Activated naive CD8-positive, alpha-beta T cell treated with anti-CD3 and anti-CD28 coated beads, Interleukin-2, amount 50 U/mL, for 24 hours (primary cell): ENCODE results near the gene ITPR1.

ENCODE experiments used
- ATAC-seq: fragments of 150-1000 bp; cut with Tn5 transposase; one replicate; pipeline ENCODE4 v1.10.0; 2021
- DNase-seq: peaks from one replicate; pipeline ENCODE4 v3.0.0; 2021
- H3K27ac Mint-ChIP-seq: one replicate; pipeline ENCODE4 v1.8.0; 2021; ENCODE audit warnings: mild to moderate bottlenecking, mixed read lengths
- H3K27me3 Mint-ChIP-seq: one replicate; pipeline ENCODE4 v1.8.0; 2021; ENCODE audit warnings: mixed read lengths
- H3K36me3 Mint-ChIP-seq: one replicate; pipeline ENCODE4 v1.8.0; 2021; ENCODE audit warnings: low read depth, mixed read lengths
- H3K4me1 Mint-ChIP-seq: one replicate; pipeline ENCODE4 v1.8.0; 2021; ENCODE audit warnings: mixed read lengths
- H3K4me3 Mint-ChIP-seq: one replicate; pipeline ENCODE4 v1.8.0; 2021; ENCODE audit warnings: mild to moderate bottlenecking, moderate library complexity, mixed read lengths
- H3K9me3 Mint-ChIP-seq: one replicate; pipeline ENCODE4 v1.8.0; 2021; ENCODE audit warnings: mixed read lengths

The ITPR1 gene

GRCh38 chr3:4722103-4722502 is 229.0 kb downstream of the ITPR1 start:
- no peak overlapping the region for H3K4me3 Mint-ChIP-seq
- no peaks in the 10 kb centered on the region for H3K27me3 Mint-ChIP-seq
- H3K9me3 Mint-ChIP-seq = no peaks in the 10 kb centered on the region
- H3K27ac Mint-ChIP-seq = peak overlapping the region; percentile 78
- peak; percentile 34 for DNase-seq
- H3K4me1 Mint-ChIP-seq = peaks cover 31% of the 10 kb centered on the region
- peak; percentile 80 for ATAC-seq
- peaks cover 39% of the 10 kb centered on the region for H3K36me3 Mint-ChIP-seq

DNA sequence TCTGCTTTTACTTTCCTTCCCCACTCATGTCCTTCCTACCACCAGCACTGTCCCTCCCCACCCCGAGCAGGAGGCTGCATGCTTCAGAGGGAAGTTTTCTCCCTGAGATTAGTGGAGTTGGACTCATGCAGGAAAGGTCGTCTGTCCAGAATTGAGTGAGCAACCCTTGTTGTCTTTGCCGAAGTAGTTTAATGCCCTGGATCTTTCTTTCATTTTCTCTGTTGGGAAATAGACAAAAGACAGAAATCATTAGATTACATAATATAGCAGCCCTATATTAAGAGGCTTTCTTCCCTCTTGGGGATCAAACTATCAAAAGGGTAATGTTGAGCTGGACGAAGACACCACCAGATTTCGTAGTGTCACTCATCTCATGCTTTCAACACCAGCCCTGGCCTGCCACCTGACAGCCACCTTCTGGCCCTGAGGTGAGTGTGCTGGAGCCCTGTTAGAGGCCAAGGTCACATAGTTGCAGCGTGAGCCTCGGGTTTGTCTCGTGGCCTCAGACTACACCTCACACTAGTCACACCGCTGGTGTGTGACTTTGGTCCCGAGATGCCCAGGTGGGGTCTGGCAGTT is 231.0 kb downstream of the ITPR1 start:
- Mint-ChIP-seq H3K4me1 (peaks cover 31% of the 10 kb centered on the region), H3K36me3 (peaks cover 42% of the 10 kb centered on the region), H3K27ac (no peak overlapping the region), H3K4me3 (no peak overlapping the region), H3K27me3 (no peaks in the 10 kb centered on the region), H3K9me3 (no peaks in the 10 kb centered on the region)
- ATAC-seq (no peak), DNase-seq (no peak)

GRCh38 chr3:4726549-4726948 is 233.4 kb downstream of the ITPR1 start:
- H3K4me3 Mint-ChIP-seq = no peak overlapping the region
- no peaks in the 10 kb centered on the region for H3K9me3 Mint-ChIP-seq
- H3K4me1 Mint-ChIP-seq = peaks cover 29% of the 10 kb centered on the region
- no peak overlapping the region for H3K27ac Mint-ChIP-seq
- DNase-seq = no peak
- H3K36me3 Mint-ChIP-seq = peaks cover 43% of the 10 kb centered on the region
- no peaks in the 10 kb centered on the region for H3K27me3 Mint-ChIP-seq
- no peak for ATAC-seq

DNA sequence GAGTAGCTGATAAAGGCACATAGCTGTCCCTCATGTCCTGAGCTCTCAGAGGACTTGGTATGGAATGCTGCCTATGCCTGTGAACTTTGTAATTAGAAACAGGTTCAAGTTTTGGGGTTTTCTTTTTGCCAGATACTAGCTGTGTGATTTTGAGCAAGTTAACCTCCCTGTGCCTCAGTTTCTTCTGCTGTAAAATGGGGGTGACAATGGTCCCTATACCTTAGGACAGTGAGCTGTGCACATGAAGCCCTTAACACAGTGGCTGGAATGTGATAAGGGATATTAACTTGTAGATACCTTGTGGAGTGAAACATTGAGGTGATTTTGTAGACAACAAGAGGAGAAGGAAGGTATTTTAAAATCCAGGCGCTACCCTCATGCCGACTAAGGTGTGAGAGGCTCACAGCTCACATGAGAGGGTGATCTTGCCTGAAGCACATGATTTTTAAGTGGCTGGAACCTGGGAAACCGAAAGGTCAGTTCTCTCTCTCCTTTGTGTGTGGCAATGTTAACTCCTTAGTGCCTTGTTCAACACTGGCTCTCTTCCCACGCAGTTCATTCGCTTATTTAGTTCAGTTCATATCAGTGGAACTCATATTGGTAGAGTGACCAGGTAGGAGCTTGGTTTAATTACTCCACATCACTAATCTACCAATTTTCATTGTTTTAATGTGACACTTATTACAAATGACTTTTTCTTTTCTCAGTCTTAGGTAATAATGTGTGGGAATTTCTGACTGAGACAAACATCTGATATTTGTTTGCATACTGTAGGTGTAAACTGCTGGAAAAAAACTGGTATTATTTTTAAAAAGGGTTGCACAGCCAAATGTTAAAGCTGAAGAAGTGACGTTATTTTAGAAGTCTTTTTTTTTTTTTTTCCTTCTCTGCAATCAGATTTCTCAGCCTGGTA is 236.2 kb downstream of the ITPR1 start:
- no peak for ATAC-seq
- H3K4me3 Mint-ChIP-seq = no peak overlapping the region
- H3K4me1 Mint-ChIP-seq = peaks cover 14% of the 10 kb centered on the region
- peaks cover 54% of the 10 kb centered on the region for H3K36me3 Mint-ChIP-seq
- no peaks in the 10 kb centered on the region for H3K27me3 Mint-ChIP-seq
- H3K9me3 Mint-ChIP-seq = no peaks in the 10 kb centered on the region
- no peak for DNase-seq
- peak overlapping the region; percentile 15 for H3K27ac Mint-ChIP-seq

- DNase-seq (no peak), ATAC-seq (no peak)
- Mint-ChIP-seq H3K27ac (no peak overlapping the region), H3K36me3 (peaks cover 54% of the 10 kb centered on the region), H3K4me3 (no peak overlapping the region), H3K27me3 (no peaks in the 10 kb centered on the region), H3K4me1 (peaks cover 18% of the 10 kb centered on the region), H3K9me3 (no peaks in the 10 kb centered on the region)
Measured at GRCh38 chr3:4730719-4731118, 237.6 kb downstream of the ITPR1 start.

GRCh38 chr3:4731543-4732111 is 238.5 kb downstream of the ITPR1 start:
- H3K27me3 Mint-ChIP-seq = no peaks in the 10 kb centered on the region
- DNase-seq (no peak), ATAC-seq (no peak)
- peaks cover 25% of the 10 kb centered on the region for H3K4me1 Mint-ChIP-seq
- peak overlapping the region; percentile 36 for H3K27ac Mint-ChIP-seq
- no peak overlapping the region for H3K4me3 Mint-ChIP-seq
- H3K9me3 Mint-ChIP-seq = no peaks in the 10 kb centered on the region
- peaks cover 55% of the 10 kb centered on the region for H3K36me3 Mint-ChIP-seq

DNA sequence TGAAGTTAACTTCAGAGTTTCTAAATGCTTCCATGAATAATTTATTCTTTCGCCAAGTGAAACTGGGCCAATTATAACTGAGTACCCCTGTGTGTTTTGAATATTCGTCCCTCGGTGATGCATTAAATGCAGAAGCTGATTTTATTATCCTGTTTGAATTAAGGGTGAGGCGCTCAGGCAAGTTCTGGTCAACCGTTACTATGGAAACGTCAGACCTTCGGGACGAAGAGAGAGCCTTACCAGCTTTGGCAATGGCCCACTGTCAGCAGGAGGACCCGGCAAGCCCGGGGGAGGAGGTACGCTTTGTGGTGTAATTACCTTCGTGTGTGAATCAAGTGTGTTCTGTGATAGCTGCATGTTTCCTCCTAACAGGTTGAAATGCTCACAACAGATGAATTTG is 239.8 kb downstream of the ITPR1 start:
- H3K27ac Mint-ChIP-seq = no peak overlapping the region
- peaks cover 63% of the 10 kb centered on the region for H3K36me3 Mint-ChIP-seq
- DNase-seq = no peak
- no peak overlapping the region for H3K4me3 Mint-ChIP-seq
- H3K4me1 Mint-ChIP-seq = peaks cover 36% of the 10 kb centered on the region
- ATAC-seq = no peak
- no peaks in the 10 kb centered on the region for H3K27me3 Mint-ChIP-seq
- H3K9me3 Mint-ChIP-seq = no peaks in the 10 kb centered on the region

GRCh38 chr3:4734454-4734853 is 241.3 kb downstream of the ITPR1 start:
- DNase-seq (no peak), ATAC-seq (no peak)
- Mint-ChIP-seq H3K36me3 (peaks cover 71% of the 10 kb centered on the region), H3K4me1 (peaks cover 50% of the 10 kb centered on the region), H3K27me3 (no peaks in the 10 kb centered on the region), H3K4me3 (no peak overlapping the region), H3K9me3 (peaks cover 4% of the 10 kb centered on the region), H3K27ac (no peak overlapping the region)

DNA sequence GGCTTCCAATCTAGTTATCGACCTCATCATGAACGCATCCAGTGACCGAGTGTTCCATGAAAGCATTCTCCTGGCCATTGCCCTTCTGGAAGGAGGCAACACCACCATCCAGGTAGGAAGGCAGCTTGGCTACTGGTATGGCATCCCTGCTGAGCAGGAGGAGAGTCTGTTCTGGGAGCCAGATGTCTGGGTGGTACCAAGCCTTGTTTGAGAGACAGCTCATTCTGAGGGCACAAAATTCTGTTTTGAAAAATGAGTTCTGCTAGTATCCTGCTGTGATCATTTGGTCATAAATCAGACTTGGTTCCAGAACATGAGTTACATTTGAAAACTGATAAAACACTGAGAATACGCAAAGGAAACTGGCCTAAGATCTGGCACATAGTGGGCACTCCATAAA is 242.1 kb downstream of the ITPR1 start:
- ATAC-seq (no peak), DNase-seq (no peak)
- Mint-ChIP-seq H3K4me1 (peaks cover 56% of the 10 kb centered on the region), H3K4me3 (no peak overlapping the region), H3K27ac (no peak overlapping the region), H3K9me3 (peaks cover 8% of the 10 kb centered on the region), H3K36me3 (peaks cover 79% of the 10 kb centered on the region), H3K27me3 (no peaks in the 10 kb centered on the region)

DNA sequence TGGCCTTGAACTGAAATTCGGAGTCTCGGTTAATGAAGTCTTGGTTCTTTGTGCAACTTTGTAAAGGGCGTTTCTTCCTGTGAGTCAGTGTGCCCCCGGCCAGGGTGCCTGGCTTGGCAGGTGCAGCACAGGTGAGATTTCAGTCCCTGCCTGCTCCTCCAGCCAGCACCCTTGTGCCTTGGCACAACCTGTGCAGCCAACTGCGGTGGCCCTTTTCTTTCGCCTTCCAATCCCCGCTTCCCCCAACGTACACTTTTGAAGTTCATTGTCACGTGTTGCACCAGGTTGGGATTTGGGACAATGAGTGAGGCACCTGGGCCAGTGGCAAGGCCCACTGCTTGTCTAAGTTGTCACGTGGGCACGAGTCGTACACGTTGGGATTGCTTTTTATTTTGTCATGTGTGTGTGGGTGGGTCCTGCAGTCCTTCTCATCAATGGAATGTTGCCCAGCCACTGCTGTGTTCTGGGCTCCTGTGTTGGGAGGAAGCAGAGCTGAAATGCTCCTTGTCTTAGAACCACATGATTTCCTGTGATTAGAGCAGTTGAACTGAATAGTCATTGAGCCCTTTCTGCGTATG is 243.2 kb downstream of the ITPR1 start:
- Mint-ChIP-seq H3K4me1 (peaks cover 65% of the 10 kb centered on the region), H3K27me3 (no peaks in the 10 kb centered on the region), H3K9me3 (peaks cover 8% of the 10 kb centered on the region), H3K36me3 (peaks cover 87% of the 10 kb centered on the region), H3K27ac (peak overlapping the region; percentile 92), H3K4me3 (no peak overlapping the region)
- DNase-seq = no peak
- no peak for ATAC-seq

DNA sequence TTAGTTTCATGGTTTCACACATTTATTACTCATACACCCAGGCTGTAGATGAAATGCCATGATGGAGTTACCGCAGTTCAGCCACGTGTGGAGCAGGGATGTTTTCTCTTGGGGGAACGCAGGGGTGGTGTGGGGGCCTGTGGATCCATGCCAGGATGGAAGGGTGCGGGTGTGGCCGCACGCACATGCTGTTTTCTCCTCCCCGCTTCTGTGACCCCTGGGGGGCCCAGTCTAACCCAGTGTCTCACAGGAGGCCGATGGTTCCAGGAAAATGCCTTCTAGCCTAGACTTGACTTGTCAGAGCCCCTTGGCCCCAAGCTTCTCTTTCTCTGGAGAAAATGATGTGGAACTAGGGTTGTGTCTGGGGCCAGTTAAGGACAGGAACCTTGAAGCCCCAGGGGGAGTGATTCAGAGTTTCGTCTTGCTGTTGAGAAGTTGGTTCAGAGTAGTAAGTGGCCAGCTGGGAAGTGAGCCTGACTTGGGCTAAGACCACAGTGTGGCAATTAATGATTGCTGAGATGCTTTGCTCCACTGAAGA is 245.7 kb downstream of the ITPR1 start:
- DNase-seq (peak; percentile 37), ATAC-seq (peak; percentile 64)
- Mint-ChIP-seq H3K27ac (peak overlapping the region; percentile 92), H3K27me3 (no peaks in the 10 kb centered on the region), H3K4me1 (peaks cover 73% of the 10 kb centered on the region), H3K4me3 (peak overlapping the region; percentile 52), H3K9me3 (peaks cover 8% of the 10 kb centered on the region), H3K36me3 (peaks cover 78% of the 10 kb centered on the region)

DNA sequence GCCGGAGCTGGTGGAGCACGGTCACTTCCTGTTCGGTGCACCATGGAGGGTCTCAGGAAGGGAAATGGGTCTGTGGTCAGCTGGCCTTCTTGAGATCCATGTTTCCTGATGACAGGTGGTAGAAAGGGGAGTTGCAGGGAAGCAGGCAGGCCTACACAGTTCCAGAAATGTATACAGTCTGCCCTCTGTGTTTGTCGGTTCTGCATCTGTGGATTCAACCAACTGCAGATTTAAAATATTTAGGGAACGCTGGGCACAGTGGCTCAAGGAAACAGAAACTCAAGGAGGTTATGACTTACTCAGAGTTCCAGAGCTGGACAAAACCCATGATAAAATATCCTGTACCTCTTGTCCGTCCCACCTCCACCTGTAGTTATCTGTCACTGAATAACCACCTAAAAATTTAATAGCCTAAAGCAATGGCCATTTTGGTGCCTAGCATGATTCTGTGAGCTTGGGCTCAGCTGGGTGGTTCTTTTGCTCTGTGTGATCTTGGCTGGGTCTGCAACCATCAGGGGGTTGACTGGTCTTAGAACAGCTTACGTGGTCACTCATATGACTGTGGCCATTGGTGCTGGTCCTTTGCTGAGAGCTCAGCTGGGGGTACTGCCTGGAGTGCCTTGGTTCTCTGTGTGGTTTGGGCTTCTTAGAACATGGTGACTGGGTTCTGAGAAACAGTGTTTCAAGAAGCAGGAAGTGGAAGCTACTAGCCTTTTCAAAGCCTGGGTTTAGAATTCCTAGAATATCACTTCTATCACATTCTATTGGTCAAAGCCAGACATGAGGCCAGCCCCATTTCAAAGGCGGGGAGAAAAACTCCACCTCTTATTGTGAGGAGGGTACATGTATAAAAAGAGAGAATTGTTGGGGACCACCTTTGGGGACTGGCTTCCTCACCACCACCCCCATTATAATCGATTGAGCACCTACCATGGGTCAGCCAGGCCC is 246.4 kb downstream of the ITPR1 start:
- ATAC-seq (peak; percentile 34), DNase-seq (peak; percentile 35)
- H3K9me3 Mint-ChIP-seq = peaks cover 8% of the 10 kb centered on the region
- H3K27ac Mint-ChIP-seq = peak overlapping the region; percentile 92
- peak overlapping the region; percentile 52 for H3K4me3 Mint-ChIP-seq
- no peaks in the 10 kb centered on the region for H3K27me3 Mint-ChIP-seq
- H3K4me1 Mint-ChIP-seq = peaks cover 74% of the 10 kb centered on the region
- H3K36me3 Mint-ChIP-seq = peaks cover 72% of the 10 kb centered on the region

DNA sequence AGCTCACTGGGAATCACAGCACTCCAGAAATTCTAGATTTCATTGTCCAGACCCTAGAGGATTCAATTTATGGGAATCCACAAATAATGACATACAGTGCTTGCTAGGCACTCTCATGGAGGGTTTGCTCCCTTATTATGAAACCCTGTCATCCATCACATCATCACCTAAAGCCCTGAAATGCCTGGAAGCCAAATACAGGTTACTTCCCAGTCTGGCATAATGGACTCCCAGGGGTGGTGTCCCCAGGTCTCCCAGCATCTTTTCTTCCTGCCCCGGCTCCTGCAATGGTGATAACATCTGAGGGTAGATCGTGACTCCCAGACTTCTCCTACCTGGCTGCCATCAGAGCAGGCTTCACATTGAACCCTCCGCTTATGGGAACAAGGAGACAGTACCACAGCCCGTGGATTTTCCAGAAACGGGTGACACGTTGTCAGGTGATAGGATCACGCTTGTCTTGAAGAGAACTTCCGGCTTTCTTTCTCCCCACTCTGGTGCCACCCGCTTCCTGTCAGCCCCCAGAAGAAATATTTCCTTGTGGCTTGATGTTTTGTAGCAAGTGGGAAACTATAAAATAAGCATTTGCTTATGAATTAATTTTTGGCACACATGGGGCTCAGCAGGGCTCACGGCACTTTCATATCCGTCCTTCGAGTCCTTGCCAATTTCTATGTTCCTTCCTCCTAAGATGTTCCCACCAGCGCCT is 247.4 kb downstream of the ITPR1 start:
- Mint-ChIP-seq H3K27me3 (no peaks in the 10 kb centered on the region), H3K9me3 (peaks cover 8% of the 10 kb centered on the region), H3K4me3 (peak overlapping the region; percentile 30), H3K27ac (peak overlapping the region; percentile 92), H3K36me3 (peaks cover 69% of the 10 kb centered on the region), H3K4me1 (peaks cover 71% of the 10 kb centered on the region)
- ATAC-seq (no peak), DNase-seq (peak; percentile 25)
